Mucosa of stomach (tissue), 1 donor: ENCODE results near the gene ZSWIM4.
"Not testable (repeated sequence)": the region's sequence is repeated elsewhere in the genome, so short reads cannot be mapped to it uniquely, and the experiment has no call there.

Experiments used
- H3K27me3 ChIP-seq: one replicate; pipeline ENCODE4 v1.7.0; 2013; ENCODE audit warnings: mild to moderate bottlenecking, low read length; ENCODE audit not compliant: control insufficient read depth, insufficient read depth
- H3K36me3 ChIP-seq: one replicate; pipeline ENCODE4 v1.7.0; 2013; ENCODE audit warnings: low read length; ENCODE audit not compliant: control insufficient read depth, insufficient read depth
- H3K4me1 ChIP-seq: one replicate; pipeline ENCODE4 v1.7.0; 2013; ENCODE audit warnings: mild to moderate bottlenecking, low read length; ENCODE audit not compliant: control insufficient read depth, insufficient read depth
- H3K4me3 ChIP-seq: one replicate; pipeline ENCODE4 v1.7.0; 2013; ENCODE audit warnings: low read length
- H3K9ac ChIP-seq: one replicate; pipeline ENCODE4 v1.7.0; 2013; ENCODE audit warnings: mild to moderate bottlenecking, low read length, moderate library complexity
- H3K9me3 ChIP-seq: one replicate; pipeline ENCODE4 v1.7.0; 2013; ENCODE audit warnings: mild to moderate bottlenecking, low read length, moderate library complexity; ENCODE audit not compliant: control insufficient read depth
- donor health status: Pancreatic carcinoma.

The ZSWIM4 gene

GRCh38 chr19:13794757-13795589, at the start of gene ZSWIM4:
ZSWIM4 (plus strand) TSS chr19:13795443; CDS start chr19:13795649, 206 bp downstream.
- H3K4me3 ChIP-seq: peak within 1 kb of the TSS; percentile 84
- H3K9ac ChIP-seq: peak within 1 kb of the TSS; percentile 94
- no peaks in the 10 kb centered on the region for H3K27me3 ChIP-seq
- H3K4me1 ChIP-seq: peaks cover 23% of the 10 kb centered on the region
- H3K9me3 ChIP-seq: no peaks in the 10 kb centered on the region
- no peaks in the 10 kb centered on the region for H3K36me3 ChIP-seq

- H3K36me3 ChIP-seq: no peaks in the 10 kb centered on the region
- H3K27me3 ChIP-seq: no peaks in the 10 kb centered on the region
- no peaks in the 10 kb centered on the region for H3K9me3 ChIP-seq
- no peak overlapping the region for H3K9ac ChIP-seq
- no peaks in the 10 kb centered on the region for H3K4me1 ChIP-seq
- peak overlapping the region; percentile 41 for H3K4me3 ChIP-seq
These were observed 48.2 kb upstream of the ZSWIM4 start for GRCh38 chr19:13747098-13747453.

- peak overlapping the region; percentile 100 for H3K9ac ChIP-seq
- no peaks in the 10 kb centered on the region for H3K9me3 ChIP-seq
- H3K4me1 ChIP-seq: no peaks in the 10 kb centered on the region
- peak overlapping the region; percentile 91 for H3K4me3 ChIP-seq
- no peaks in the 10 kb centered on the region for H3K36me3 ChIP-seq
- no peaks in the 10 kb centered on the region for H3K27me3 ChIP-seq
These were observed 46.9 kb upstream of the ZSWIM4 start for GRCh38 chr19:13748169-13748828.

DNA sequence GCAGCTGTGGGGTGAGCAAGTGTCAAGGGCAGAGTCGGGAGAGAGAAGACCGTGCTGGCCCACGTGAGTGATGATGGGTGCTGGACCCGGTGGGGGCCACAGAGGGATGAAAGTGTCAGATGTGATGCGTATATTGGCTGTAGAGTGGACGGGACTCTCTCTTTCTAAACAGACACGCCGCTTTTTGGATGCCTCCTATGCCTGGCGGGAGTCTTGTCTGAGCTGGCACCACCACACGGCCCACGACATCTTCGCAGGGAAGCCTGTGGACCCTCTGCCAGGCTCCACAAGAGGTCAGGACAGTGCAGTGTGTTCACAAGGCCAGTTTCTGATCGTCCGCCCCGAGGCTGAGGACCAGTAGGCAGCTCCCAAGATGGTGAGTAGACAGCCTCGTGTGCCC, 43.8 kb upstream of the ZSWIM4 start:
- no peaks in the 10 kb centered on the region for H3K4me1 ChIP-seq
- H3K36me3 ChIP-seq: peaks cover 7% of the 10 kb centered on the region
- no peaks in the 10 kb centered on the region for H3K9me3 ChIP-seq
- H3K4me3 ChIP-seq: no peak overlapping the region
- no peak overlapping the region for H3K9ac ChIP-seq
- no peaks in the 10 kb centered on the region for H3K27me3 ChIP-seq

- not testable (repeated sequence) for H3K27me3 ChIP-seq, H3K9ac ChIP-seq, H3K9me3 ChIP-seq, H3K4me1 ChIP-seq, H3K4me3 ChIP-seq
- H3K36me3 ChIP-seq: peaks cover 21% of the 10 kb centered on the region
These were observed 41.6 kb upstream of the ZSWIM4 start for GRCh38 chr19:13753622-13754021.

DNA sequence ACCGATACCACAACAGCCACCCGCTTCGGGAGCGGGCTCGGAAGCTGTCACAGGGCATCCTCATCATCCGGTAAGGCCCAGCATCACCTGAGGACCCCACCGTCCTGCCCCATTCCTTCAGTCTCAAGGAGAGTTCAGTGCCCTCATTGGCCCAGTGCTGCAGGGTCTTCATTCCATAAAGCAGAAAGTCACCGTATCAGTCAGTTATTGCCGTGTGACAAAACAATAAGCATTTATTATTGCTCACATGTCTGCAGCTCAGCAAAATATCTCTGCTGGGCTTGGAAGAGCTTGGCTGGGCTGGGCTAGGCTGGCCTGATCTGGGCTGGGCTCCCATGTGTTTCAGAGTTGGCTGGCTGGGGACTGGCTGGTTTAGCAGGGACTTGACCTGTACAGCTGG, 39.0 kb upstream of the ZSWIM4 start:
- no peak overlapping the region for H3K9ac ChIP-seq
- no peaks in the 10 kb centered on the region for H3K4me1 ChIP-seq
- H3K36me3 ChIP-seq: peaks cover 21% of the 10 kb centered on the region
- no peaks in the 10 kb centered on the region for H3K9me3 ChIP-seq
- H3K27me3 ChIP-seq: no peaks in the 10 kb centered on the region
- H3K4me3 ChIP-seq: no peak overlapping the region

GRCh38 chr19:13757805-13758772, 37.2 kb upstream of the ZSWIM4 start:
- no peaks in the 10 kb centered on the region for H3K27me3 ChIP-seq
- no peaks in the 10 kb centered on the region for H3K9me3 ChIP-seq
- H3K9ac ChIP-seq: no peak overlapping the region
- no peak overlapping the region for H3K4me3 ChIP-seq
- no peaks in the 10 kb centered on the region for H3K4me1 ChIP-seq
- H3K36me3 ChIP-seq: peaks cover 21% of the 10 kb centered on the region

DNA sequence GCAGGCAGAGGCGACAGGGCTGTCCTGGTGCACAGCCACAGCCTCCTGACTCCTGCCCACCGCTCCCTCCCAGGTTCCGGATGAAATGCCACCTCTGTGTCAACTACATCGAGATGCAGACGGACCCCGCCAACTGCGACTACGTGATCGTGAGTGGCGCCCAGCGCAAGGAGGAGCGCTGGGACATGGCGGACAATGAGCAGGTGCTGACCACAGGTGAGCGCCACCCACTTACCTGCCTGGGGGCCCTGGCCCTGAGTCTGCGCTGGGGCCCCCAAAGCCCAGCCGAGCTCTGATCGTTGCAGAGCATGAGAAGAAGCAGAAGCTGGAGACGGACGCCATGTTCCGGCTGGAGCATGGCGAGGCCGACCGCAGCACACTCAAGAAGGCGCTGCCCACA, 36.4 kb upstream of the ZSWIM4 start:
- H3K4me3 ChIP-seq: no peak overlapping the region
- peaks cover 2% of the 10 kb centered on the region for H3K4me1 ChIP-seq
- no peak overlapping the region for H3K9ac ChIP-seq
- peaks cover 21% of the 10 kb centered on the region for H3K36me3 ChIP-seq
- H3K27me3 ChIP-seq: no peaks in the 10 kb centered on the region
- H3K9me3 ChIP-seq: no peaks in the 10 kb centered on the region

- no peaks in the 10 kb centered on the region for H3K9me3 ChIP-seq
- no peaks in the 10 kb centered on the region for H3K27me3 ChIP-seq
- H3K9ac ChIP-seq: no peak overlapping the region
- H3K36me3 ChIP-seq: peaks cover 13% of the 10 kb centered on the region
- H3K4me1 ChIP-seq: peaks cover 12% of the 10 kb centered on the region
- no peak overlapping the region for H3K4me3 ChIP-seq
These were observed 33.8 kb upstream of the ZSWIM4 start for GRCh38 chr19:13761423-13761822.

DNA sequence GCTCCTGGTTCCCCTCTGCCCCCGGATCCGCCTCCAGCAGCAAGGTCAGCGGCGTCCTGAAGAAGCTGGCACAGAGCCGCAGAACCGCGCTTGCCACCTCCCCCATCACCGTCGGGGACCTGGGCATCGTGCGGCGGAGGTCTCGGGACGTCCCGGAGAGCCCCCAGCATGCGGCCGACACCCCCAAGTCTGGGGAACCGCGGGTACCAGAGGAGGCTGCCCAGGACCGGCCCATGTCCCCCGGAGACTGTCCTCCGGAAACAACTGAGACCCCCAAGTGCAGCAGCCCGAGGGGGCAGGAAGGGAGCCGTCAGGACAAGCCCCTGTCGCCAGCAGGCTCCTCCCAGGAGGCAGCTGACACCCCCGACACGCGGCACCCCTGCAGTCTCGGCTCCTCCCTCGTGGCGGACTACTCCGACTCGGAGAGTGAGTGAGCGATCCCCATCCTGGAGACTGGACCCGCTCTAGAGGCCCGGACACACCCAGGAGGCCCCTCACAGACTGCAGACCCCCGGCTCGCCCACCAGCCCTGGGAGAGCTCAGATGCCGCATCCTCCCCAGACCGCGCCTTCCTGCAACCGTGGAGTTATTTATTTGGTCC, 32.5 kb upstream of the ZSWIM4 start:
- Histone ChIP-seq H3K9ac (no peak overlapping the region), H3K9me3 (no peaks in the 10 kb centered on the region), H3K4me3 (no peak overlapping the region), H3K36me3 (peaks cover 6% of the 10 kb centered on the region), H3K4me1 (peaks cover 12% of the 10 kb centered on the region), H3K27me3 (no peaks in the 10 kb centered on the region)

GRCh38 chr19:13763265-13763664, 32.0 kb upstream of the ZSWIM4 start:
- Histone ChIP-seq H3K9ac (no peak overlapping the region), H3K4me1 (peaks cover 12% of the 10 kb centered on the region), H3K9me3 (no peaks in the 10 kb centered on the region), H3K27me3 (no peaks in the 10 kb centered on the region), H3K4me3 (no peak overlapping the region), H3K36me3 (peaks cover under 1% of the 10 kb centered on the region)
